GM12864 (cell line): ENCODE results near the gene TMC8.

Experiments
- DNase-seq: peaks from one replicate; pipeline ENCODE4 v3.0.0-alpha.2; 2011; ENCODE audit warnings: low read depth
- H3K4me3 ChIP-seq: 2 replicates; pipeline ENCODE4 v1.5.1; 2011; ENCODE audit warnings: mild to moderate bottlenecking, low read depth, low read length, control low read depth
- TF ChIP-seq, protein P1 (sequence below): IDR thresholded peaks from 2 replicates; pipeline ENCODE4 v1.5.1; 2011; ENCODE audit warnings: low read depth, mild to moderate bottlenecking, moderate library complexity, low read length, control low read depth, inconsistent platforms; ENCODE audit errors: missing control alignments

The TMC8 gene

GRCh38 chr17:78154903-78155811 is 24.6 kb downstream of the TMC8 start:
- no peak overlapping the region for H3K4me3 ChIP-seq
- peak; percentile 86 for DNase-seq
- TF ChIP-seq, protein P1, sequence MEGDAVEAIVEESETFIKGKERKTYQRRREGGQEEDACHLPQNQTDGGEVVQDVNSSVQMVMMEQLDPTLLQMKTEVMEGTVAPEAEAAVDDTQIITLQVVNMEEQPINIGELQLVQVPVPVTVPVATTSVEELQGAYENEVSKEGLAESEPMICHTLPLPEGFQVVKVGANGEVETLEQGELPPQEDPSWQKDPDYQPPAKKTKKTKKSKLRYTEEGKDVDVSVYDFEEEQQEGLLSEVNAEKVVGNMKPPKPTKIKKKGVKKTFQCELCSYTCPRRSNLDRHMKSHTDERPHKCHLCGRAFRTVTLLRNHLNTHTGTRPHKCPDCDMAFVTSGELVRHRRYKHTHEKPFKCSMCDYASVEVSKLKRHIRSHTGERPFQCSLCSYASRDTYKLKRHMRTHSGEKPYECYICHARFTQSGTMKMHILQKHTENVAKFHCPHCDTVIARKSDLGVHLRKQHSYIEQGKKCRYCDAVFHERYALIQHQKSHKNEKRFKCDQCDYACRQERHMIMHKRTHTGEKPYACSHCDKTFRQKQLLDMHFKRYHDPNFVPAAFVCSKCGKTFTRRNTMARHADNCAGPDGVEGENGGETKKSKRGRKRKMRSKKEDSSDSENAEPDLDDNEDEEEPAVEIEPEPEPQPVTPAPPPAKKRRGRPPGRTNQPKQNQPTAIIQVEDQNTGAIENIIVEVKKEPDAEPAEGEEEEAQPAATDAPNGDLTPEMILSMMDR, result no peak

- TF ChIP-seq, protein P1, result no peak
- H3K4me3 ChIP-seq, result no peak overlapping the region
- DNase-seq, result peak; percentile 73
Measured at GRCh38 chr17:78159575-78160158, 29.1 kb downstream of the TMC8 start.

DNA sequence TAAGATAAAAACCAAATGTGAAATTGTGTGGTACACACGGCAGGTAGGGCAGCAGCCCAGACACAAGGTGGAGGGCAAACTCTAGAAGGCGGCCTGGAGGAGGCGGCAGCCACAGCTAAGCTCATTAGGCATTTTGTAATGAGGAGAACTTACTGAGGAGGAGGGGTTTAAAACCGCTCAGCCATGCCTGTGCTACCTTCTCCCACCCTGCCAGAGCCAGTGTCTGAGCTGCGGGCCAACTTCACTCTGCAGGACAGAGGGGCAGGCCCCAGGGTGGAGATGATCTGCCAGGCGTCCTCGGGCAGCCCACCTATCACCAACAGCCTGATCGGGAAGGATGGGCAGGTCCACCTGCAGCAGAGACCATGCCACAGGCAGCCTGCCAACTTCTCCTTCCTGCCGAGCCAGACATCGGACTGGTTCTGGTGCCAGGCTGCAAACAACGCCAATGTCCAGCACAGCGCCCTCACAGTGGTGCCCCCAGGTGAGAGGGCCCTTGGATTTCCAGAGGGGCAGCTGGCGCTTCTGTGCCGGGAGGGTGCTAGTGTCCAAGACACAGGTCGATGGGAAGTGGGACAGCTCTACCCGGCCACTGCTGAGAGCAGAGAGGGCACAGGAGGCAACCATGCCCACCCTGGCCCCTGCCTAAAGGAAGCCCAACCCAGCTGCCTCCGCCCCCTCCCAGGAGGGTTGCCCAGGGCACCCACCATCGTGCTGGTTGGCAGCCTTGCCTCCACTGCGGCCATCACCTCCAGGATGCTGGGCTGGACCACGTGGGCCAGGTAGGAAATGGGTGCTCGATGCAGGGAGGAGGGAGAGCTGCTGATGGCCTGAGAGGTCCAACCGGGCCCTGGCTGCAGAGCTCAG is 33.5 kb downstream of the TMC8 start:
- DNase-seq, result no peak
- no peak overlapping the region for H3K4me3 ChIP-seq
- TF ChIP-seq, protein P1, result no peak

- TF ChIP-seq, protein P1, result no peak
- no peak for DNase-seq
- H3K4me3 ChIP-seq, result no peak overlapping the region
Measured at GRCh38 chr17:78164748-78165607, 34.4 kb downstream of the TMC8 start.

DNA sequence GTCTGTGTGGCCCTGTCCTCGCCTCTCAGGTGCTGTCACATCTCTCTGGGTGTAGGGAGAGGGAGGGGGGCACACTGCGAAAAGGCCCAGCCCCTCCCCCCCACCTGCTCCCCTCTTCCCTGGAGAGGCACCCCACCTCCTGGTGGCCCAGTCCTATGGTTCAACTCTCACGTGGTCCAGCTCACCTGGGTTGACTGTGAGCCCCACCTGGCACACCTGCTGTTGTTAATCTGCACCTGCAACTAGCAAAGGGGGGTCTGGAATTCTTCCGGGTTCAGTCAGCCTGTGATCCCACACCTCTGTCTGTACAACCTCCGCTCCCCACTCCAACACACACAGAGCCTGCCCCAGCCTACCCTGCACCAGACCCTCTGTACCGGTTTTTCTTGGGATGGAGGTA is 35.8 kb downstream of the TMC8 start:
- TF ChIP-seq, protein P1, result no peak
- no peak overlapping the region for H3K4me3 ChIP-seq
- no peak for DNase-seq
